RPMI8226 (cell line): ENCODE measurements around the gene DPYSL4.
"Not testable (repeated sequence)": the region's sequence is repeated elsewhere in the genome, so short reads cannot be mapped to it uniquely, and the experiment has no call there.

Experiments used
- DNase-seq: peaks from one replicate; pipeline ENCODE4 v3.0.0-alpha.2; 2015

The DPYSL4 gene

GRCh38 chr10:132209130-132209529, 22.4 kb downstream of the DPYSL4 start:
- DNase-seq: no peak

- no peak for DNase-seq
These were observed 23.3 kb downstream of the DPYSL4 start for GRCh38 chr10:132209978-132210530.

GRCh38 chr10:132210766-132211165, 24.0 kb downstream of the DPYSL4 start:
- DNase-seq: no peak

- DNase-seq: no peak
These were observed 24.5 kb downstream of the DPYSL4 start for GRCh38 chr10:132211246-132211645.

- no peak for DNase-seq
These were observed 26.1 kb downstream of the DPYSL4 start for GRCh38 chr10:132212816-132213215.

- DNase-seq: no peak
These were observed 27.2 kb downstream of the DPYSL4 start for GRCh38 chr10:132213917-132214316.

GRCh38 chr10:132216441-132216840, 29.7 kb downstream of the DPYSL4 start:
- DNase-seq: not testable (repeated sequence)

GRCh38 chr10:132219486-132219885, 32.7 kb downstream of the DPYSL4 start:
- DNase-seq: no peak

- DNase-seq: no peak
These were observed 33.3 kb downstream of the DPYSL4 start for GRCh38 chr10:132220061-132220460.

- not testable (repeated sequence) for DNase-seq
These were observed 34.2 kb downstream of the DPYSL4 start for GRCh38 chr10:132220996-132221395.

GRCh38 chr10:132222726-132223125, 36.0 kb downstream of the DPYSL4 start:
- no peak for DNase-seq

- peak; percentile 73 for DNase-seq
These were observed 36.4 kb downstream of the DPYSL4 start for GRCh38 chr10:132223156-132223590.

- no peak for DNase-seq
These were observed 37.0 kb downstream of the DPYSL4 start for GRCh38 chr10:132223611-132224342.

- no peak for DNase-seq
These were observed 37.8 kb downstream of the DPYSL4 start for GRCh38 chr10:132224343-132225072.

GRCh38 chr10:132225073-132225848, 38.5 kb downstream of the DPYSL4 start:
- DNase-seq: no peak

- DNase-seq: no peak
These were observed 39.1 kb downstream of the DPYSL4 start for GRCh38 chr10:132225849-132226205.

- DNase-seq: no peak
These were observed 40.0 kb downstream of the DPYSL4 start for GRCh38 chr10:132226586-132227405.

GRCh38 chr10:132227851-132228390, 41.2 kb downstream of the DPYSL4 start:
- DNase-seq: no peak

GRCh38 chr10:132228616-132229015, 41.9 kb downstream of the DPYSL4 start:
- no peak for DNase-seq

- DNase-seq: no peak
These were observed 42.3 kb downstream of the DPYSL4 start for GRCh38 chr10:132229096-132229495.

GRCh38 chr10:132229834-132230556, 43.2 kb downstream of the DPYSL4 start:
- DNase-seq: no peak
